GM10248 (cell line): ENCODE measurements around the gene ZCCHC7.
"Not testable (repeated sequence)": the region's sequence is repeated elsewhere in the genome, so short reads cannot be mapped to it uniquely, and the experiment has no call there.

ENCODE experiments used
- CTCF ChIA-PET: fragments of 300-600 bp; sonication (Branson Sonifier 250); formaldehyde crosslinking; extraction: SDS; loops from one replicate; lab custom pipeline; 2021; ENCODE audit warnings: antibody characterized with exemption; lab: Yijun Ruan, JAX
- POLR2A ChIA-PET: fragments of 350-650 bp; sonication (Branson Sonifier 250); formaldehyde crosslinking; extraction: SDS; loops from one replicate; lab custom pipeline; 2020; ENCODE audit warnings: antibody characterized with exemption; lab: Yijun Ruan, JAX
- DNase-seq: peaks from one replicate; pipeline ENCODE4 v3.0.0; 2012; ENCODE audit errors: extremely low spot score
- CTCF ChIP-seq: IDR thresholded peaks from 2 replicates; pipeline ENCODE4 v1.5.1; 2012; ENCODE audit warnings: mild to moderate bottlenecking, low read depth; ENCODE audit errors: extremely low read depth, missing control alignments, control extremely low read depth

ZCCHC7 gene

GRCh38 chr9:37119907-37120842, at the start of gene ZCCHC7:
TSS of gene ZCCHC7 (plus strand) at chr9:37120574.
- ChIA-PET CTCF (interaction anchor here (0.9 to 2.5 kb wide), 13 partner anchors 9 to 181 kb away, joined by 3 to 10 read pairs (median 4); partner anchors contain the start of gene PAX5), POLR2A (interaction anchor here (0.5 to 2.2 kb wide), 9 partner anchors 12 to 178 kb away, joined by 3 to 9 read pairs (median 4); no protein-coding TSS in a partner anchor)
- TF ChIP-seq CTCF, result no peak
- peak; percentile 99 for DNase-seq

- CTCF ChIA-PET, result interaction anchor here (1.5 kb wide), 1 partner anchor 12 kb away, joined by 5 read pairs; no protein-coding TSS in a partner anchor
- DNase-seq, POLR2A ChIA-PET: not testable (repeated sequence)
These were observed 45.6 kb upstream of the ZCCHC7 start for GRCh38 chr9:37074790-37075189.

DNA sequence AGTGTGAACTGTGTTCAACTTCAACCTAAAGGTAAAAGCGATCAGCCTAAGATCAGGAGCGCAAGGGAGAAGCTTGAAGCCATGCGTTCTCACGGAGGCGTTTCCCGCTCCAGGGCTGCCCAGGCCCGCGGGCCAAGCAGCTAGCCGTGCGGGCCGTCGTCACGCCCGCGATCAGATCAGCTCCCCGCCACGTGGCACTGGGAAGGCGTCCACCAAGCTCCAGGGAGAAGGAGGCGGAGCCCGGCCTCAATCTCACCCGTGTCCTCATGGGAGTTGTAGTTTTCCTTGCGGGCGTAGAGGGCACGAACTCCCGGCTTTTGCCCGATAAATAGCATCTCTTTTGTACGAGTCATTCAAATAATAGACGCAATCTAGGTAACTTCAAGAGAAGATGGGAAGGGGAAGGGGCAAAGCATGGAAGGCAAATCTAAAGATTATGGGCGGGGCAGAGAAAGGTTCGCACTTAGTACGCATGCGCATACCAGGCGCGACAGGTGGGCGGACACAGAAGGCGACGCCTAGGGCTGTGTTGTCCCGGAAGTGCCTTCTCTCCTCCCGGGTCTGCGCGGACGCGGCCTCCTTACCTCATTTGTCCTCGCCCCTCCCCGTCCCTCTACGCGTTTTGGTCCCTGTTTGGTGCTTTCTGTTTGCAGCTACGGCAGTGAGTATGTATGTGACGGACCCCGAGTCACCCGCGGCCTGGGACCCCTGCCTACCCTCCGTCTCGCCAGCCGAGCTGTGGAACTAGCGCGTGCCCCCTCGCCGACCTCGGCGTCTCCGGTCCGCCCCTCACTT, 40.8 kb upstream of the ZCCHC7 start:
- DNase-seq, result peak; percentile 94
- ChIA-PET CTCF (interaction anchor here (1.2 to 1.6 kb wide), 4 partner anchors 31 to 206 kb away, joined by 3 to 4 read pairs (median 4); no protein-coding TSS in a partner anchor), POLR2A (interaction anchor here (0.5 to 1.5 kb wide), 6 partner anchors 16 to 513 kb away, joined by 3 to 8 read pairs (median 4); partner anchors contain the start of gene ZCCHC7)
- no peak for TF ChIP-seq CTCF

DNA sequence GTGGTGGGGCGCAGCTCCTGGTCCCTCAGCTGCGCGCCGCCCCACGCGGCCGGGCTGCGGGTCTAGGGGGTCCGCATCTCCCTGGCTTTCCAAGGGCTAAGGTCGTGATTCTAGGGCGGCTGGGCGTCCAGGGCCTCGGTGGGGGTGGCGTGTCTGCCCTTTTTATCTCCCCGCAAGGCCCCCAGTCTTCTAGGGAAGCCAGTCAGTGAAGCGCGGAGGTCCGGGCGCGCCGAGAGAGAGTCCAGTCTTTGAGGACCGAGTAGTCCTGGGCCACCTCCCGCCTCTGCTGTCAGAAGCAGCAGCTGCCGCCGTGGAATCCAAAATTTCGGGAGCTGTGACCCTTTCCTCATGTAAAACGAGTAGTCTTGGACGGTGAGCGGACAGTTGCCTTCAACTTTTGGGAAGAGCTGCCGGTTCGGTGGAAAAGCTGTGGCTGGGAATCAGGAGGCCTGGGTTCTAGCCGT, 40.2 kb upstream of the ZCCHC7 start:
- POLR2A ChIA-PET, result interaction anchor here (0.5 to 1.5 kb wide), 3 partner anchors 16 to 43 kb away, joined by 3 to 5 read pairs (median 3); partner anchors contain the start of gene ZCCHC7
- DNase-seq, result not testable (repeated sequence)
- CTCF ChIA-PET, result interaction anchor here (0.9 to 1.6 kb wide), 5 partner anchors 30 to 207 kb away, joined by 3 to 4 read pairs (median 3); no protein-coding TSS in a partner anchor

DNA sequence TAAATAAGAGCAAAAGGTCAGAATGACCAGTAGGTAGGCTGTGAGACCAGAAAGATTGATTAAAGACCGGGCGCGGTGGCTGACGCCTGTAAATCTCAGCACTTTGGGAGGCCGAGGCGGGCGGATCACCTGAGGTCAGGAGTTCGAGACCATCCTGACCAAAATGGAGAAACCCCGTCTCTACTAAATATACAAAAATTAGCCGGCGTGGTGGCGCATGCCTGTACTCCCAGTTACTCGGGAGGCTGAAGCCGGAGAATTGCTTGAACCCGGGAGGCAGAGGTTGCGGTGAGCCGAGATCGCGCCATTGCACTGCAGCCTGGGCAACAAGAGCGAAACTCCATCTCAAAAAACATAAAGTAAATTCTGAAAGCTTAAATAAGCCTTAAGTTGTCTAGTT, 38.9 kb upstream of the ZCCHC7 start:
- not testable (repeated sequence) for DNase-seq
- ChIA-PET CTCF (interaction anchor here (1.2 to 1.6 kb wide), 3 partner anchors 11 to 45 kb away, joined by 3 to 4 read pairs (median 3); no protein-coding TSS in a partner anchor), POLR2A (interaction anchor here (0.9 to 2.0 kb wide), 3 partner anchors 15 to 38 kb away, joined by 3 to 5 read pairs (median 4); partner anchors contain the start of gene ZCCHC7)

DNA sequence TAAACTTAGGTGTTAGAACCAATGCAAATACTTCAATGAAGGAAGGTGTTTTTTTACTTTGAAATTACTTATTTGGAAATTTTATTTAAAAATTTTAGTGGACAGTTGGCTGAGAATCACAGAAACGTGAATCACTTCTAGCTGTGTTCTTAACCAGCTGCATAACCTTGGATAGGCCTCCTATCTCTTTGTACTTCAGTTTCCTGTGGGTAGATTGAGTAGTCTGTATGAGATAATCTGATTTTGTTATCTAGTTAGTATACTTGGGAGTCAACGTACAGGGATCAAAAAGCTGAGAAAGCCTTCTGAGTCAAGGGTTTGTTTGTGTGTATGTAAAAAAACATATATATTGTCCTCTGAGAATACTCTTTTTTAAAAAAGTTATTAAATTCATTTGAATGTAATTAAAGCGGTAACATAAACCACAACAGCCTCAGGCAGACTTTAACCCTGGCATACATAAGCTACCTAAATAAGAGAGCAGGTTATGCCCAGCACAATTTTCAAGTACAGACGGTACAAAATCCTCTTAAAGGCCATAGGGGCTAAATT, 38.1 kb upstream of the ZCCHC7 start:
- POLR2A ChIA-PET, result interaction anchor here (0.9 to 2.0 kb wide), 3 partner anchors 14 to 38 kb away, joined by 3 to 5 read pairs (median 4); partner anchors contain the start of gene ZCCHC7
- CTCF ChIA-PET, result interaction anchor here (0.8 to 1.6 kb wide), 4 partner anchors 10 to 50 kb away, joined by 3 to 4 read pairs (median 3); no protein-coding TSS in a partner anchor
- no peak for TF ChIP-seq CTCF

GRCh38 chr9:37083654-37084053, 36.7 kb upstream of the ZCCHC7 start:
- CTCF ChIA-PET, result interaction anchor here (1.0 kb wide), 1 partner anchor 11 kb away, joined by 3 read pairs; no protein-coding TSS in a partner anchor
- POLR2A ChIA-PET, result interaction anchor here (2.0 kb wide), 1 partner anchor 36 kb away, joined by 4 read pairs; the partner anchor contains the start of gene ZCCHC7
- no peak for DNase-seq
- no peak for TF ChIP-seq CTCF

More for the DNA sequence above, 38.1 kb upstream of the ZCCHC7 start:
- DNase-seq, result no peak
